Erythroblast (primary cell): ENCODE data around the gene PMS2.
"Not testable (repeated sequence)": the region's sequence is repeated elsewhere in the genome, so short reads cannot be mapped to it uniquely, and the experiment has no call there.

Experiments used
- GATA1 ChIP-seq: IDR thresholded peaks from 2 replicates; pipeline ENCODE4 v1.6.1; 2011; ENCODE audit warnings: low read depth, mild to moderate bottlenecking, control low read depth, low read length, moderate library complexity
- POLR2A ChIP-seq: IDR thresholded peaks from 2 replicates; pipeline ENCODE4 v1.6.1; 2011; ENCODE audit warnings: mild to moderate bottlenecking, low read length

- not testable (repeated sequence) for TF ChIP-seq POLR2A, GATA1
Observed at GRCh38 chr7:6051185-6051584, 42.3 kb upstream of the PMS2 start.
